Vagina (tissue), 2 donors: ENCODE measurements around the gene LRRC3. TPM values are rescaled to one million over a fixed set of nuclear protein-coding genes. Genes with fewer than 3 reads are reported as not detected.
"Not testable (repeated sequence)": the region's sequence is repeated elsewhere in the genome, so short reads cannot be mapped to it uniquely, and the experiment has no call there.

Experiments used
- DNase-seq, 2 donors: peaks; one replicate each; pipeline ENCODE4 v3.0.0-alpha.2; 2017; ENCODE audit errors: extremely low spot score in 2 of 2
- H3K27ac ChIP-seq: fragments of 200-600 bp; sonication (generic); one replicate; pipeline ENCODE4 v1.5.1; 2019
- H3K27me3 ChIP-seq: fragments of 200-600 bp; sonication (generic); one replicate; pipeline ENCODE4 v1.5.1; 2019
- H3K36me3 ChIP-seq, 2 donors: fragments of 200-600 bp; sonication (generic); one replicate each; pipeline ENCODE4 v1.5.1; 2017 to 2019
- H3K4me1 ChIP-seq: fragments of 200-600 bp; sonication (generic); one replicate; pipeline ENCODE4 v1.5.1; 2019
- H3K4me3 ChIP-seq, 2 donors: fragments of 200-600 bp; sonication (generic); 1 replicate in 1 of 2; 2 replicates in 1 of 2; pipeline ENCODE4 v1.5.1; 2016 to 2019
- H3K9me3 ChIP-seq: fragments of 200-600 bp; sonication (generic); one replicate; pipeline ENCODE4 v1.5.1; 2019
- POLR2A ChIP-seq, 2 donors: fragments of 450-650 bp; IDR thresholded peaks; one replicate each; pipeline ENCODE4 v1.6.1; 2017; ENCODE audit warnings: antibody characterized with exemption in 2 of 2, mild to moderate bottlenecking in 2 of 2, moderate library complexity in 2 of 2
- POLR2AphosphoS5 ChIP-seq, 2 donors: sonication (generic); formaldehyde crosslinking; IDR thresholded peaks; one replicate each; pipeline ENCODE4 v1.9.0; 2017; ENCODE audit warnings: antibody characterized with exemption in 2 of 2, mild to moderate bottlenecking in 2 of 2, low read depth in 1 of 2; ENCODE audit not compliant: insufficient read depth in 1 of 2
- intact Hi-C: fragments of 100-400 bp; cut with DNase I; formaldehyde crosslinking; loops from one replicate; pipeline ENCODE4 v1.15.1; 2023
- total RNA-seq: library from RNA; depleted of rRNA; stranded (reverse); fragments of >200 nt; gene quantifications from one replicate; pipeline ENCODE4 v1.2.3, GENCODE V29; 2016
- TF ChIP-seq, protein P1 (sequence below), 3 experiments: fragments of 450-650 bp in 2 of 3; fragments of 200-600 bp in 1 of 3; sonication (generic) in 1 of 3; IDR thresholded peaks; one replicate each; pipeline ENCODE4 v1.5.1; 2017 to 2019; ENCODE audit warnings: antibody characterized with exemption in 3 of 3, mild to moderate bottlenecking in 2 of 3, moderate library complexity in 2 of 3

The LRRC3 gene
- total RNA-seq, 1 donor from 2014 or later: 2.5 TPM

DNA sequence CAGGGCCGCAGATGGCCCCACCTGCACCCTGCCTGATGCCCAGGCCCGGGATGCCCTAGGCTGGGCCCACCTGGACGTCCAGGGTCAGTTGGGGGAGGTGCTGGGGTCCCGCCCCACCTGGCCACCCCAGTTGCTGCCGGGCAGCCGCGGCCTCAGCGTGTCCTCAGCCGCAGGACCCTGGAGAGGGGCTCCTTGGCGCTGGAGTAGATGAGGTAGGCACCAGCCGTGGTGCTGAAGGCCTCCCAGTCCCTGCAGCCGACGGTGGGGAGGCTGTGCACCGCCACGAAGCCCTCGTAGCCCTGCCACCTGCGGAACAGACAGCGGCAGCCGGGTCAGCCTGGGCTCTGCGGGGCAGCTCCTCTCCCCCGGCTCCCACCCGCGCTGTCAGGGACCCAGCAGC is 44.3 kb downstream of the LRRC3 start:
- intact Hi-C loops: no loop called here
- no peak for DNase-seq
- H3K4me3 ChIP-seq: no peak overlapping the region
- TF ChIP-seq, protein P1, sequence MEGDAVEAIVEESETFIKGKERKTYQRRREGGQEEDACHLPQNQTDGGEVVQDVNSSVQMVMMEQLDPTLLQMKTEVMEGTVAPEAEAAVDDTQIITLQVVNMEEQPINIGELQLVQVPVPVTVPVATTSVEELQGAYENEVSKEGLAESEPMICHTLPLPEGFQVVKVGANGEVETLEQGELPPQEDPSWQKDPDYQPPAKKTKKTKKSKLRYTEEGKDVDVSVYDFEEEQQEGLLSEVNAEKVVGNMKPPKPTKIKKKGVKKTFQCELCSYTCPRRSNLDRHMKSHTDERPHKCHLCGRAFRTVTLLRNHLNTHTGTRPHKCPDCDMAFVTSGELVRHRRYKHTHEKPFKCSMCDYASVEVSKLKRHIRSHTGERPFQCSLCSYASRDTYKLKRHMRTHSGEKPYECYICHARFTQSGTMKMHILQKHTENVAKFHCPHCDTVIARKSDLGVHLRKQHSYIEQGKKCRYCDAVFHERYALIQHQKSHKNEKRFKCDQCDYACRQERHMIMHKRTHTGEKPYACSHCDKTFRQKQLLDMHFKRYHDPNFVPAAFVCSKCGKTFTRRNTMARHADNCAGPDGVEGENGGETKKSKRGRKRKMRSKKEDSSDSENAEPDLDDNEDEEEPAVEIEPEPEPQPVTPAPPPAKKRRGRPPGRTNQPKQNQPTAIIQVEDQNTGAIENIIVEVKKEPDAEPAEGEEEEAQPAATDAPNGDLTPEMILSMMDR (IDR thresholded peaks at IDR 0.05): no peak
- TF ChIP-seq POLR2A (IDR thresholded peaks at IDR 0.05) (no peak), POLR2AphosphoS5 (IDR thresholded peaks at IDR 0.05; ENCODE audit: insufficient read depth in 1 of 2, low read depth in 1 of 2) (no peak)
- no peaks in the 10 kb centered on the region for H3K27me3 ChIP-seq
- H3K4me1 ChIP-seq: no peaks in the 10 kb centered on the region
- H3K36me3 ChIP-seq: no peaks in the 10 kb centered on the region
- no peaks in the 10 kb centered on the region for H3K9me3 ChIP-seq
- H3K27ac ChIP-seq: no peak overlapping the region

DNA sequence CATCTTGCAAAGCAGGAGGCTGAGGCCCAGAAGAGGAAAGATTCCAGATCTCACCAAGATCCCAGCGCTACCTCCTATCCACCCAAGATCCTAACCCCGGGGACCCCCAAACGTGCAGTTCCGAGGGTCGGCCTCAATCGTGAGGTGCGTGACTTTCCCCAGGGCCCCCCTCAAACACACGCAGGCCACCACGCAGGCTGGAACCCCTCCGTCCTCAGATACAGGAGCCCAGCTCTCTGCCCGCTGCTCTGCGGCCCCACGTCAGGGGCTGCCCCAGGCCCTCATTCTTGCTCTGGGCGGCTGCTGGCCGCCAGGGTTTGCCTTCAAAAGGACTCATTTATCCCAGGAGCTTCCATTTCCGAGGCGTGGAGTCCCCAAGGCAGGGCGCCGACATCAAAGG is 44.8 kb downstream of the LRRC3 start:
- H3K27me3 ChIP-seq: no peaks in the 10 kb centered on the region
- no peaks in the 10 kb centered on the region for H3K4me1 ChIP-seq
- intact Hi-C loops: no loop called here
- H3K4me3 ChIP-seq: no peak overlapping the region
- no peaks in the 10 kb centered on the region for H3K36me3 ChIP-seq
- no peaks in the 10 kb centered on the region for H3K9me3 ChIP-seq
- DNase-seq: no peak
- H3K27ac ChIP-seq: no peak overlapping the region
- TF ChIP-seq, protein P1 (IDR thresholded peaks at IDR 0.05): no peak
- no peak for TF ChIP-seq POLR2AphosphoS5 (IDR thresholded peaks at IDR 0.05; ENCODE audit: insufficient read depth in 1 of 2, low read depth in 1 of 2)
- TF ChIP-seq POLR2A (IDR thresholded peaks at IDR 0.05): no peak

DNA sequence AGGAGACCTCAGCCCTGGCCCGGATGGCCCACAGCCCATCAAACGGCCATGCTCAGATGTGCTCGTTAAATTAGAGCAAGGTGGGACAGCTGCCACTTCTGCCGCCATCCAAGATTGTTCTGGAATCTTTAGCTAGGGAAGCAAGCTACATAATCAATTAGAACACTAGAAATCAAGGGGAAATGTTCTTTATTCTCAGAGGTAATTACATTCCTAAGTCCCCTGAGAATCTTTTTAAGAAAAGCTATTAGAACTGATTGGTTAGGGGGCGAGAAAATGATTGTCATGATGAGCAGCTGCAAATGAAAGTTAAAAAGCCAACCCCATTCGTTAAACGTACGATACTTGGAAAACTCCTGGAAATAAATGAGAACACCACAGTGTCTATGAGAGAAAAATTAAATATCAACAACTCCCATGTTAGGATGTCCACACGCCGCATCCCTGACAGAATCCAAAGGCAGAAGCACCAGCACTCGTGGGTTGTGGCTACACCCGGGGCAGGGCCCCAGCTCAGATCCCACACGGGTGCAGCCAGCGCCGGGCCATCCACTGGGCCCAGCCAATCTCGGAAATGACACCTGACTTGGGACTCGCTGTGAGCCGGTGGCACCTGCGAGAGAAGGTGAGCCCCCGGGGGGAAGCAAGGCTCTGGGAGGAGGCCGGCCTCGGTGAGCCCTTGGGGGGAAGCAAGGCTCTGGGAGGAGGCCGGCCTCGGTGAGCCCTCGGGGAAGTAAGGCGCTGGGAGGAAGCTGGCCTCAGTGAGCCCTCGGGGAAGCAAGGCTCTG is 47.1 kb downstream of the LRRC3 start:
- Histone ChIP-seq H3K27ac (no peak overlapping the region), H3K4me1 (no peaks in the 10 kb centered on the region), H3K9me3 (no peaks in the 10 kb centered on the region), H3K36me3 (no peaks in the 10 kb centered on the region), H3K4me3 (no peak overlapping the region), H3K27me3 (no peaks in the 10 kb centered on the region)
- intact Hi-C loops: no loop called here
- TF ChIP-seq, protein P1 (IDR thresholded peaks at IDR 0.05): no peak
- TF ChIP-seq POLR2A (IDR thresholded peaks at IDR 0.05) (no peak), POLR2AphosphoS5 (IDR thresholded peaks at IDR 0.05; ENCODE audit: insufficient read depth in 1 of 2, low read depth in 1 of 2) (no peak)
- no peak for DNase-seq

DNA sequence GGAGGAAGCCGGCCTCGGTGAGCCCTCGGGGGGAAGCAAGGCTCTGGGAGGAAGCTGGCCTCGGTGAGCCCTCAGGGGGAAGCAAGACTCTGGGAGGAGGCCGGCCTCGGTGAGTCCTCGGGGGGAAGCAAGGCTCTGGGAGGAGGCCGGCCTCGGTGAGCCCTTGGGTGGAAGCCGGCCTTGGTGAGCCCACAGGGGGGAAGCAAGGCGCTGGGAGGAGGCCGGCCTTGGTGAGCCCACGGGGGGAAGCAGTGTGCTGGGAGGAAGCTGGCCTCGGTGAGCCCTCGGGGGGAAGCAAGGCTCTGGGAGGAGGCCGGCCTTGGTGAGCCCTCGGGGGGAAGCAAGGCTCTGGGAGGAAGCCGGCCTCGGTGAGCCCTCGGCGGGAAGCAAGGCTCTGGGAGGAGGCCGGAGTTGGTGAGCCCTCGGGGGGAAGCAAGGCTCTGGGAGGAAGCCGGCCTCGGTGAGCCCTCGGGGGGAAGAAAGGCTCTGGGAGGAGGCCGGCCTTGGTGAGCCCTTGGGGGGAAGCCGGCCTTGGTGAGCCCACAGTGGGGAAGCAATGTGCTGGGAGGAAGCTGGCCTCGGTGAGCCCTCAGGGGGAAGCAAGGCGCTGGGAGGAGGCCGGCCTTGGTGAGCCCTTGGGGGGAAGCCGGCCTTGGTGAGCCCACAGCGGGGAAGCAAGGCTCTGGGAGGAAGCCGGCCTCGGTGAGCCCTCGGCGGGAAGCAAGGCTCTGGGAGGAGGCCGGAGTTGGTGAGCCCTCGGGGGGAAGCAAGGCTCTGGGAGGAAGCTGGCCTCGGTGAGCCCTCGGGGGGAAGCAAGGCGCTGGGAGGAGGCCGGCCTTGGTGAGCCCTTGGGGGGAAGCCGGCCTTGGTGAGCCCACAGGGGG is 47.9 kb downstream of the LRRC3 start:
- H3K4me1 ChIP-seq, intact Hi-C loops, H3K36me3 ChIP-seq, H3K4me3 ChIP-seq, H3K9me3 ChIP-seq, H3K27ac ChIP-seq, H3K27me3 ChIP-seq, DNase-seq: not testable (repeated sequence)

DNA sequence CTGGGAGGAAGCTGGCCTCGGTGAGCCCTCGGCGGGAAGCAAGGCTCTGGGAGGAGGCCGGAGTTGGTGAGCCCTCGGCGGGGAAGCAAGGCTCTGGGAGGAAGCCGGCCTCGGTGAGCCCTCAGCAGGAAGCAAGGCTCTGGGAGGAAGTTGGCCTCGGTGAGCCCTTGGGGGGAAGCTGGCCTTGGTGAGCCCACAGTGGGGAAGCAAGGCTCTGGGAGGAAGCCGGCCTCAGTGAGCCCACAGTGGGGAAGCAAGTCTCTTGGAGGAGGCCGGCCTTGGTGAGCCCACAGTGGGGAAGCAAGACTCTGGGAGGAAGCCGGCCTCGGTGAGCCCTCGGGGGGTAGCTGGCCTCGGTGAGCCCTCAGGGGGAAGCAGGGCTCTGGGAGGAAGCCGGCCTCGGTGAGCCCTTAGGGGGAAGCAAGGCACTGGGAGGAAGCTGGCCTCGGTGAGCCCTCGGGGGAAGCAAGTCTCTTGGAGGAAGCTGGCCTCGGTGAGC is 48.6 kb downstream of the LRRC3 start:
- TF ChIP-seq POLR2AphosphoS5 (IDR thresholded peaks at IDR 0.05; ENCODE audit: insufficient read depth in 1 of 2, low read depth in 1 of 2) (no peak), POLR2A (IDR thresholded peaks at IDR 0.05) (no peak)
- TF ChIP-seq, protein P1 (IDR thresholded peaks at IDR 0.05): no peak
- no peak overlapping the region for H3K4me3 ChIP-seq
- no peaks in the 10 kb centered on the region for H3K27me3 ChIP-seq
- no peak overlapping the region for H3K27ac ChIP-seq
- H3K9me3 ChIP-seq: no peaks in the 10 kb centered on the region
- no peaks in the 10 kb centered on the region for H3K4me1 ChIP-seq
- intact Hi-C loops: no loop called here
- no peaks in the 10 kb centered on the region for H3K36me3 ChIP-seq
- DNase-seq: no peak
